ENCODE results near the gene LAMA2.
A peak's percentile ranks its signal among the peaks of the same experiment; 100 is the strongest.

The LAMA2 gene

GRCh38 chr6:129390900-129391299 lies 508.0 kb downstream of the LAMA2 start:
- DNase-seq: no peak

GRCh38 chr6:129393654-129394053 lies 510.7 kb downstream of the LAMA2 start:
- peak; percentile 26 to 56 for DNase-seq

- no peak for DNase-seq
Measured at GRCh38 chr6:129398764-129399163, 515.8 kb downstream of the LAMA2 start.

GRCh38 chr6:129402244-129402643 lies 519.3 kb downstream of the LAMA2 start:
- no peak for DNase-seq

DNA sequence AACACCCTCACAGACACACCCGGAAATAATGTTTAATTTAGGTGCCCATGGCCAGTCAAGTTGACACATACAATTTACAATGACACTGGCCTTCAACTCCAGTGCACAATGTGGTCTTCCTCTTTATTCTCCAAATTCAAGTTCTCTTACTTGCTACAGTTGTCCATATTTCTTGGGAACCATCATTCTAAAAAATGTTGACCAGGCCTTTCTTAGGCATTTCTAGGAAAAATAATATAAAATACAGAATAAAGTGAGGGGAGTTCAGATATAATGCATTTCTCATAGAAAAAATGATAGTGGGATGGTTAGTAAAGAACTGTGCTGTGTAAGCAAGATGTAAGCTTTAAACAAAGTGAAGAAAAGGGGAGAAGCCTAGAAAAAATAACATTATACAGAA lies 528.2 kb downstream of the LAMA2 start:
- DNase-seq: no peak

- no peak for DNase-seq
Measured at GRCh38 chr6:129416337-129416990, 533.5 kb downstream of the LAMA2 start.

DNA sequence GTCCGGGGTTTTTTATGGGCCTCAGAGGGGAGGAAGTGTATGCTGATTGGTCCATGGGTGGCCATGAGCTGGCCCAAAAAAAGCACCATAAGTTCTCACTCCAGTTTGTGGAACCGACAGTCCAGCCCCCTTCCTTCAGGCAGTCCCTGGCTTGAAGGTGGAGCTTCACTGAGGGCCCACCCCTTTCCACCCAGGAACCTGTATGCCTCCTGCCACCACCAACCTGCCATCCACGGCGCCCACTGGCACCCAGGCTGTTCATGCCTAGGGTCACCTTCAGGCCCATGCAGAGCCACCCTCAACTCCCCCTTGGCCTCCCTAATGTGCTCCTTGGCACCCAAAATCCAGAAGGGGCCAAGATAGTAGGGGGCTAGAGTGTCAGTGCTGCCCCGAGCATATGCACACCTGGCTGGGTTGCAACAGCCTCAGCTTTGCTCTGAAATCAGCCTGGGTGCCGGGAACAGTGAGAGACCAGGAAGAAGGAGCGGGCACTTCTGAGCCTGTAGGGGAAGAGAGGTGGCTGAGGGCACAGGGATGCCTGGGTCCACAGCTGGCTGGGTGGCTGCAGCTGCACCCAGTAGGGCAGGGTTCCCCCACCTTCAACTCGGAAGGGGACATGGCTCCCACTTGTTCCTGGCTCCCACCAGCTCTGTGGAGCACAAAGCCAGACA lies 534.6 kb downstream of the LAMA2 start:
- DNase-seq: no peak

GRCh38 chr6:129419324-129419723 lies 536.4 kb downstream of the LAMA2 start:
- no peak for DNase-seq

DNA sequence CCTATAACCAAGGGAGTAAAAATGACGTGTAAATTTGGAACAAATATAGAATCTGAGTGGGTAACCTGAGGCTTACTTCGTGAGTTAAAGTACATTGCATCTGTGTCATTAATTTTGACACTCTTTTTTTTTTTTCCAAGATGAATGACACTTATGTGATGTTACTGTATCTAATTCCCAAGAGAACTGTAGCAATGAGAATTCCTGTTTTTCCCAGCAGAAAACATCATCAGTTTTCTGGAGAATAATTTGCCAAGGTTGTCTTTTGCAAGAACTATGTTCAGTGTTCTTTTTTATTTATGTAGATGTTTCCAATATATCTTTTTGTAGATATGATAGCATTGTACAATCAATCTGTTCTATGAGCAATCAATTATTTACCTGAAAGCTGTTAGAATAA lies 543.4 kb downstream of the LAMA2 start:
- no peak for DNase-seq

DNA sequence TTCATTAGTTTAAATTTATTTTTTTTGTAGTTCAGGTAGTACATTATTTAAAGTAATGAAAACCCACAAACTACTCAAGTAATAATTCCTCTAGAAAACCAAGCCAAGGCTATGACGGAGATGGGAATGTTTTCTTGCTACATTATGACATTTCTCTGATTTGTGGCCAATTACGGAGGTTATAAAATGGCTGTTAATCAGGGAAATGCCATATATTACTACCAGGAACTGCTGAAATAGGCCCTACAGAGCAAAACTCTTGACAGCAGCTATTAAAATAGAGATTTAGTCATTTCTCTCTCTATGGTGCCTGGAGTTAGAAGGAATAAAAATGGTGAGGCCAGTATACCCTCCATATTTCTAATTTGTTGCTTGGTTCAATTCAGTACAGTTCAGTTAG lies 547.0 kb downstream of the LAMA2 start:
- no peak for DNase-seq

- DNase-seq: no peak
Measured at GRCh38 chr6:129432738-129433137, 549.8 kb downstream of the LAMA2 start.

DNA sequence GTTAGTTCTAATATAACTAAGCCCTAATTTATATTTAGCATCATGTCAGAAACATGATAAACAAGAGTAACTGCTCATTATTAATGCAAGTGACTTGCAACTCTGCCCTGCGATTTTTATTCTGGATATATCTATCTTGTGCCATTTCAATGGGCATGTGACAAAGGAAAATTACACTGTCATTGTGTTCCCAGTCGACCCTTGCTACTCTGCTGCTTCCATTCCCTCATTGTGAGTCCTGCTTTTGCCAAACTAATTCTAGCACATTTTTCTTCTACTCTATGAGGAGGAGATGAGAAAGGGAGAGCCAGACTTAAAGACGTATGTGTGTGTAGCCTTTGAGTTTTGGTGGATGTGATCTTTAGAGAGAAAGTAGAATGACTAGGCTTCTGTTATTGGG lies 551.2 kb downstream of the LAMA2 start:
- no peak for DNase-seq

DNA sequence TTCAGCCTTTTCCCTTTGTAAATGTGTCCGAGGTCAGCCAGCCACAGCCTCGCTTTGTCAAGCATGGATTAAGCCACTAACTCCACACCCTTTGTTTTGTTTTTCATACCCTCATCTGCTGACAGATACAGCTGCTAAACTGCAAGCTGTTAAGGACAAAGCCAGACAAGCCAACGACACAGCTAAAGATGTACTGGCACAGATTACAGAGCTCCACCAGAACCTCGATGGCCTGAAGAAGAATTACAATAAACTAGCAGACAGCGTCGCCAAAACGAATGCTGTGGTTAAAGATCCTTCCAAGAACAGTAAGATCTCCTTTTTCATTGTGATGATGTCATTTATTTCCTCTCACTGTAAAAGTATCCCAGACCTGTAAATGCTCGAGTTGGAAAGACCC lies 557.8 kb downstream of the LAMA2 start:
- DNase-seq: no peak

GRCh38 chr6:129444683-129445082 lies 561.7 kb downstream of the LAMA2 start:
- no peak for DNase-seq

DNA sequence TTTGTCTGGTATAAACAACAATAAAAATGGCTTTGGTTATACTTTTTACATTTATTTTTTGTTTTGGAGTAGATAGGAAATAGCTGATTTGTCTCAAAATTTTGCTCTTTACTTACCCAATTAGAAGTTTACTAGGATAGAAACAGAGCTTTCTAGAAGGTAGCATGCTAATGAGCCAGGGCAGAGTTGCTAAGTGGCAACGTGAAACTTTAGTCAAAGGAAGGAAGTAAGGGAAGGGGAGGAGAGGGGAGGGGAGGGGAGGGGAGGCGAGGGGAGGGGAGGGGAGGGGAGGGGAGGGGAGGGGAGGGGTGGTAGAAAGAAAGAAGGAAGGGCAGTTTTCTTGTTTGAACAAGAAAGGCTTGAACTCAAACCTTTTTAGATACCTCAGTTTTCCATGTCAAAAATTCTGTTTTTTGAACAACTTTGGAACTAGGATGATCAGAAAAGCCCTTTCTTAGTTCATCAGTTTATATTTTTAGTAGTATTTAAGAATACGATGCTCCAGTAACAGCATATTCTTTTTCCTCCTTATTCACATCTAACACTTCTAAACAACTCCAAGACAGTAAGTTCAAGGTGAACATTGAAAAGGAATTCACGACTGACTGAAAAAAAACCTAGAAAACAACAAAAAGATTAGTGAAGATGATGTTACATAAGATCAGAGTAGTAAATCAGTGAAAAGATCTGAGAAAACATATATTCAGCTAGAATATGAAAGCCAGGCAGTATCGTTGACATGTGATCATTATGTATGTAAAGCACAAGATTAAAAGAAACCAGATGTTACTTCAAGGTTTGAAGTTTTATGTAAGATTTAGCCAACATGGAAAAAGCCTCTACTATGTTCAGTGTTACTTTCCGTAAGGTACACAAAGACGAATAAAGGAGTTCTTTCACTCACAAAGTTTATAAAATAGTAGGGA lies 563.6 kb downstream of the LAMA2 start:
- DNase-seq: no peak

DNA sequence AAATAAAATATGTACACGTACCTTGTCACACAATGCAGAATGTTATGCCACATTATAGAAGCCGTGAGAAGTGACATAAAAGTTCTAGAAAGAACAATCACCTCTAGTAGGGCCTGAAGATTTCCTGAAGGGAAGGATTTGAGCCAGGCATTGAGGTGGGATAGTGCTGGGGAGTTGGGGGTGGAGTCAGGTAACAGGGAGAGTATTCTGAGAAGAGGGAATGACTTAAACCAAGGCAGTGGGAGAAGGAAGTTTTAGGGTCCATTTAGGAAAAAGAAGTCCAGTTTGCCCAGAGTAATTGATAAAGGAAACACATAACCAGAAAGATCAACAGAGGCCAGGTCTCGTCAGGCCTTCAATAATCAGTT lies 564.2 kb downstream of the LAMA2 start:
- no peak for DNase-seq

- no peak for DNase-seq
Measured at GRCh38 chr6:129448965-129449364, 566.0 kb downstream of the LAMA2 start.

DNA sequence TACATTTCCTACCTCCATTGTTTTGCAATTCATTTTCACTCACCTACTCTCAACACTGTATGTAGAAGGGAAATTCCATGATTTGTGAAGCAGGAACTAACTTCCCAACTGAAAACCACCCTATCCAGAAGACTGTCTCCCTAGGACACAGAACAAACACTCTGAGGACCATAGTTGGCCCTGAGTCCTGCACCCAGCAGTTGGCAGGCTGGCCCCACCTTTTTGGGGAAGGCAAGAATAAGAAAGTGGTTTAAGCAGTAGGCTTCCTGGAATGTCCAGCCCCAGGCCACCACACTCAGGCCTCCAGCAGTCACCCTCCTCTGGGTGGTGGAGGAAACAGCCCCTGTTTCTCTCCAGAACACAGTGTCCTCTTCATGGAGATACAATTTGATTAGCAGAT lies 568.2 kb downstream of the LAMA2 start:
- no peak for DNase-seq

- no peak for DNase-seq
Measured at GRCh38 chr6:129453073-129453472, 570.1 kb downstream of the LAMA2 start.

- DNase-seq: peak; percentile 30 to 88
Measured at GRCh38 chr6:129454488-129454887, 571.5 kb downstream of the LAMA2 start.

GRCh38 chr6:129455126-129455769 lies 572.3 kb downstream of the LAMA2 start:
- DNase-seq: peak; percentile 20 to 33

- no peak for DNase-seq
Measured at GRCh38 chr6:129460221-129460620, 577.3 kb downstream of the LAMA2 start.

DNA sequence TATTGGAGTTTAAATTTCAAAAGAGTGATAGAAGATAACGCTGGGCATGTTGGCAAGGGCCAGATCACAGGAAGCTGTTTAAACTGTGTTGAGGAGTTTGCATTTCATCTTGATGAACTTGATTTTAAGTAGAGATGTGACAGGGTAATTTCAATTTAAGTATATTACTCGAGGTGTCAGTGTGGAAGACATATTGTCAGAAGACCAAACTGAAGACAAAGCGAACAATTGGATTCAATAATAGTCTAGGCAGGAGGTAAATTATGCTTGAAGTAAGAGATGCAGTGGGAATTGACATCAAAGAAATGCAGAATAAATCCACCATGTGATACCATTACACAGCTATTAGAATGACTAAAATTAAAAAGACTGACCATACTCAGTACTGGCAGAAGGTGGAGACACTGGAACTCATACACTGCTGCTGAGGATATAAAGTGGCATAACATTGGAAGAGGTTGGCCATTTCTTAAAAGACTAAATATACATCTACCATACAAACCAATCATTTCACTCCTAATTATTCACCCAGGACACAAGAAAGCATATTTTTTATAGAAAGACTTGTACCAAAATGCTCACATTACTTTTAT lies 586.2 kb downstream of the LAMA2 start:
- DNase-seq: no peak
